COR-L47 (cell line): ENCODE data around the gene CCS.
"Not testable (repeated sequence)": the region's sequence is repeated elsewhere in the genome, so short reads cannot be mapped to it uniquely, and the experiment has no call there.

Experiments used
- DNase-seq: peaks from one replicate; lab custom pipeline; 2025; lab: John Stamatoyannopoulos, UW

Gene CCS

DNA sequence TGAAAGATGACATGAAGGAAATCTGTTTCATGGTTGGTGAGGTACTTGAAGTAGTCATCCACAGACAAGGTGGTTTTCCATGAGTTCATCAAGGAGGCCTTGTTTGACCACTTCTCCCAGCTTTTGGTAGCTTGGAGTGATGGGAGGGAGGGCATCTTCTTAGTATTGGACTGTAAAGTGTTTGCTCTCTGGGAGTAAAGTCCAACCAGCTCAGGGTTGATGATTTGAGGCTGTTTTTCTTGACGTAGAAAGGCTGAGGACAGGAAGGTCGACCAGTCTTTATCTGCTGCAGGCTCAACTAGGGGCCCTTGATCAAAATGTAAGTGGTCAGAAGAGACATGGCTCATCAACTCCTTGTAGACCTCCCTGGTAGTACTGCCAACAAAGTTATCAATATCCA lies 1.8 kb upstream of the CCS start:
- DNase-seq, result no peak

DNA sequence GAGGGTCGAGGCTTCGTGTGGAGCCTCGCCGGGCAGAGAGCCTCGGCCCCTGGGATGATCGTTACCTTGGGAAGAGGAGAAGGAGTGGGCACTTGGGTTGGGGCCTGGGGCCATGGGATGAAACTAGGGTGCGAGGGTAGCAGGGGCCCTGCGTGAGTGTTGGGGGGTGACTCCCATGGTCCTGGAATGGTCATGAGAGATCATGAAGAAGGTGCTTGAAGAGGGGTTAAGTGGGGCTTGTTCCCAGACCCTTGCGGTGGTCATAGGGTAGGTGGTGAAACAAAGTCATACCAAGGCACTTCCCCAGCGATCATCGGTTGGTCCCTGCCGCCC lies 284 bp downstream of the CCS start:
- no peak for DNase-seq

DNA sequence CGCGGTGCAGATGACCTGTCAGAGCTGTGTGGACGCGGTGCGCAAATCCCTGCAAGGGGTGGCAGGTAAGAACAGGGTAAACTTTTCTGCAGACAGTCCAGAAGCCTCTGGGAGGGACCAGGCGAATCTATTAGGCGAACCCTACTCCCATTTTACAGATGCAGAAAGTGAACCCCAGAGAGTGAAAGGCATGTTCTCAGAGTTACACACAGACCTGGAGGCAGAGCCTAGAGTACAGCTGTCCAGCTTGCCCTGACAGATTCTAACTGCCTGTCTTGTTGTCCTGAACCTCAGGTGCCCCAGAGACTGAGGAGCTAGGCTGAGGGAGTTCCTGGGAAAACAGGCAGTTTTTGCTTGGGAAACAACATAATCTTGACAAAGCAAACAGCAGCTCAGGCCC lies 665 bp downstream of the CCS start:
- DNase-seq, result no peak

GRCh38 chr11:66595245-66595904 lies 2.4 kb downstream of the CCS start:
- no peak for DNase-seq

DNA sequence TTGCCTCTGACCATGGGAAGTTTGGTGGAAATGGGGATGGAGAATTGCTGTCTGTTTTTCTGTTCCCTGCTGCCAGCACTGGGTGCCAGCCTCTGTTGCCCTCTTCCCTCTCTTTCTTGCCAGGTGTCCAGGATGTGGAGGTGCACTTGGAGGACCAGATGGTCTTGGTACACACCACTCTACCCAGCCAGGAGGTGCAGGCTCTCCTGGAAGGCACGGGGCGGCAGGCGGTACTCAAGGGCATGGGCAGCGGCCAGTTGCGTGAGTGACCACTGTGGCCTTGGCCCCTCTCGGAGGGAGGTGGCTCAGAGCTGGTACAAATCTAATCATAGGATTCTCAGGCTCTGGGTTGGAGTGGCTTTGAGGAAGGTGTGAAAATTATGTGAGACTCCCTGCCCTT lies 6.0 kb downstream of the CCS start:
- DNase-seq, result no peak

DNA sequence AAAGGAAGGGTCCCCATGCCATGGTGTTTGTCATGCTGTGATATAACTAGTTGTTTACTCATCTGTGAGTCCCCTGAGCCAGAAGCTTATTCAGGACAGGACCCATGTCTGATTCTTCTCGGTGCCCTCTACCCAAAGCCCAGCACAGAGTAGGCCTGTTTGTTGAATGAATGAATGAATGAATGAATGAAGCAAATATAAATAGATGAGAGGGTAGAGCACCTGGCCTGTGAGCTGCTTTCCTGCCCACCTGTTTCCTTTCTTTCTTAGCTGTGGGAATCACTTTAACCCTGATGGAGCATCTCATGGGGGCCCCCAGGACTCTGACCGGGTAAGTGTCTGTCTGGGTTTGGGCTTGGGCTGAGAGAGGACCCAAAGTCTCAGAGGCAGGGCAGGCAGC lies 7.2 kb downstream of the CCS start:
- DNase-seq, result no peak

- no peak for DNase-seq
Observed at GRCh38 chr11:66600631-66601233, 7.7 kb downstream of the CCS start.

DNA sequence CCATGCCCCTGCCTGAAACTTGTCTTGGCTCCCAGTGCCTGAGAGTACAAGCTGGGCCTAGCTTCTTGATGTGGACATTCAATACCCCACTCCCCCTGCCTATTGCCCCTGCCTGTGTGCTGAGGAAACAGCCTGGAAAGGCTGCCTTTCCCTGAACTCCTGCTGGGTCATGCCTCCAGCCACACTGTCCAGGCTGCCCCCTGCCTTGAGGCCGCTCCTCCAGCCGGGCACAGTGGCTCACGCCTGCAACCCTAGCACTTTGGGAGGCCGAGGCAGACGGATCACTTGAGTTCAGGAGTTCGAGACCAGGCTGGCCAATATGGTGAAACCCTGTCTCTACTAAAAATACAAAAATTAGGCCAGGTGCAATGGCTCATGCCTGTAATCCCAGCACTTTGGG lies 10.1 kb downstream of the CCS start:
- no peak for DNase-seq

DNA sequence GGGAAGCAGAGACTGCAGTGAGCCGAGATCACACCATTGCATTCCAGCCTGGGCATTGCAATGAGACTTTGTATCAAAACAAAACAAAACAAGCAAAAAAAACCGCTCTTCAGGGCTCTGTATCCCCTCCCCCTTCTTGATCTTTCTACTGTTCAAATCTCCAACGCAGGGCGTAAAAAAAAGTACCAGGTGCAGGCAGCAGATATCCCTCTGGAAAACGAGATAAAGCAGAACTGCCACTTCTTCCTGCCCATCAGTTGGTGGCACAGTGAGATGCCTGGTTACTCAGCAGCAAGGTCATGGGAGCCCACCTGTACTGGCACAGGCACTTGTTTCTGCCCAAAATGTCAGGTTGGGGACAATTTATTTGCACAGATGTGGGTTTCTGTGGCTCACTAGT lies 11.2 kb downstream of the CCS start:
- no peak for DNase-seq

GRCh38 chr11:66606608-66607007 lies 13.6 kb downstream of the CCS start:
- DNase-seq, result not testable (repeated sequence)

- DNase-seq, result no peak
Observed at GRCh38 chr11:66607126-66607834, 14.3 kb downstream of the CCS start.

DNA sequence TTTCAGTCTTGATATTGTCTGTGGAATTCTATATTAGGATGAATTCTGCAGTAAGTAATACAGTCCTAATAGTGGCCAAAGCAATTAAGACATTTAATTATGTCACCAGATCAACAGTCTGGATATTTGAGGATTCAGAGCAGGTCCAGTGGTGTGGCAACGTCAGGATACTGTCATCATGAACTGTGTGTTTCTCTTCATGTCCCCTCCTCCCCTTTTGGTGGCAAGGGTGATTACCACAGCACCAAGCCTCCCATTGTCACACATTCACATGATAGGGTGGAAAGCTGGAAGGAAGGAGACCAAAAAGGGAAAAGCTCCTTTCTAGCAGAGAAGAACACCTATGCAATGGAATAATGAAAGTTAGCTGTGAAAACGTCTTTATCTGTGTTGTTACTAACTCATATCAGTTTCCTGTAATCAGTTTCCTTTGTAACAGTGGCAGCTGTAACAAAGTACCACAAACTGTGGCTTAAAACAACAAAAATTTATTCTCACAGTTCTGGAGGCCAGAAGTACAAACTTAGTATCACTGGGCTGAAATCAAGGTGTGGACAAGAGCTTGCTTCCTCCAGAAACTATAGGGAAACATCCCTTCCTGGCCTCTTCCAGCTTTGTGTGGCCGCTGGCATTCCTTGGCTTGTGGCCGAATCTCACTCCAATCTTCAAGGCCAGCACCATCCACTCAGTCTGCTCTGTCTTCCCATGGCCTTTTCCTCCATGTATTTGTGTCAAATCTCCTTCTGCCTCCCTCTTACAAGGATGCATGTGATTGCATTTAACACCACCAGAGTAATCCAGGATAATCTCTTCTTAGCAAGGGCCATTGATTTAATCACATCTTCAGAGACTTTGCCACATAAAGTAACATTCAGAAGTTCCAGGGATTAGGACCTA lies 17.0 kb downstream of the CCS start:
- DNase-seq, result no peak

DNA sequence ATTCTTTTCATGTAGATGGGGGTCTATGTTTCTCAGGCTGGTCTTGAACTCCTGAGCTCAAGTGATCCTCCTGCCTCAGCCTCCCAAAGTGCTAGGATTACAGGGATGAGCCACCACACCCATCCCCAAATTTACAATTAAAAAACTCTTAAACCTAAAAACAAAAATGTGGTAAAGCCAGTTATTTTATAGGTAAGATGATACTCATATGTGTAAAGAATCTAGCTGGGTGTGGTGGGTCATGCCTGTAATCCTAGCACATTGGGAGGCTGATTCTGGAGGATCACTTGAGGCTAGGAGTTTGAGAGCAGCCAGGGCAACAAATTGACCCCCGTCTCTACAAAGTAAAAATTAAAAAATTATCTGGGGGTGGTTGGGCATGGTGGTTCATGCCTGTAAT lies 19.5 kb downstream of the CCS start:
- no peak for DNase-seq

DNA sequence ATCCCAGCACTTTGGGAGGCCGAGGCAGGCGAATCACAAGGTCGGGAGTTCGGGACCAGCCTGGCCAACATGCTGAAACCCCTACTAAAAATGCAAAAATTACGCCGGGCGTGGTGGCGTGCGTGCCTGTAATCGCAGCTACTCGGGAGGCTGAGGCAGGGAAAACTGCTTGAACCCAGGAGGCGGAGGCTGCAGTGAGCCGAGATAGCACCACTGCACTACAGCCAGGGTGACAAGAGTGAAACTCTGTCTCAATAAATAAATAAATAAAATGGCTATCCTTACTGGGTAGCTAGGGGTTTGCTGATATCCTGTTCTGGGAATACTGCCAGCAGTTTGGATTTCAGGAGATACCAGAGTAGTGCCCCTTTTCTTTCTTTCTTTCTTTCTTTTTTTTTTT lies 21.1 kb downstream of the CCS start:
- DNase-seq, result no peak

GRCh38 chr11:66616379-66617154 lies 23.6 kb downstream of the CCS start, which contains the start of gene RBM14:
Gene RBM14, plus strand, starts transcription at chr11:66616630. Its CDS starts 91 bp downstream, at chr11:66616721.
- DNase-seq, result peak; percentile 98

DNA sequence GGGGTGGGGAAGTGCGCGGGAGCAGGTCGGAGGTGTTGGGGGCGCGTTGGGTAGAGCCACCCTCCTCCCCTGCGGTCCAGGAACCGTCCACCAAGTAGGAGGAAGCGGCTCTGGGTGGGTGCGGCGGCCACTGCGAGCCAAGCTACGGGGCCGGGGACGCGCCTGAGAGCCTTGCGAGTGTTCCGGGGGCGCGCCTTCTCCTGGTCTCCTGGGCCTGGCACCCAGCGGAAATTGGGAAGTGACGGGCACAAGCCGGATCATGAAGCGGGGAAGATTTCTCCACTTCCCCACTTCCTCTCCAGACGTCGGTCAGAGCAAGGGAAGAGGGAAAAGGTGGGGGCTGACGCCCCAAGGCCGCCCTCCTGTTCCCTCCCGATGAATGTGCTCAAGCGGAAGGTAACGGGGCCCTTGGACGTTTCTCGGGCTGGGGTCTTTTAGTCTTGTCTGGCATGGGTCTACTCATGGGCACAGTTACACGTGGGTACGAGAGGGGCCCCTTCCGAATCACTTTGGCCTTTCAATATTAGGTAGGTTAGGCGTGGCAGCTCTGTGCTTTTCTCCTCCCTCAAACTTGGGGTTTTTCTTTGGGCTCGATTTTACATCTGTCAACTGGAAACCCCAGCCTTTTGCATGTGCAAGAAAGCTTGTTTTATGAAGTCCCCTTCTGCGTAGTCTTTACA lies 24.3 kb downstream of the CCS start:
- no peak for DNase-seq

DNA sequence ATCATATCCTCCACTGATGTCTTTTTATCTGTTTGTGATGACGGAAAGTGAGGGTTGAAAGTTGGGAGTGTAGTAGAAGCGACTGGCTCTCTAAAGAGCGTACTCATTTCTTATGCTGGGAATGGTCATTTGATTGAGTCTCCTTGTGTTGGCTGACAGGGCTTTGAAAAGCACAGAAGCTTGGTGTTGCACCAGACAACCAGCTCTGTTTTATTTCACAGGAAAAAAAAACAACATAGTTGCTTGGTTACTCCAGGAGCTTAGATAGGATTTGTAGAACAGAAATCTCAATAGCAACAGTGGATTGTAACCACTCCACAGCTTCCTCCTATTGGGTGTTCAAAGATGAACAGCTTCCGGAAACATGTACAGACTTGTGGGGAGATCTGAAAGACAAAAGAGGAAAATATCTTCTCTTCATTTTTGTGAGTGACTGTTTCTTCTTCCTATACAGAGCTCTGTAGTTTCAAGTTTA lies 26.1 kb downstream of the CCS start:
- DNase-seq, result no peak

DNA sequence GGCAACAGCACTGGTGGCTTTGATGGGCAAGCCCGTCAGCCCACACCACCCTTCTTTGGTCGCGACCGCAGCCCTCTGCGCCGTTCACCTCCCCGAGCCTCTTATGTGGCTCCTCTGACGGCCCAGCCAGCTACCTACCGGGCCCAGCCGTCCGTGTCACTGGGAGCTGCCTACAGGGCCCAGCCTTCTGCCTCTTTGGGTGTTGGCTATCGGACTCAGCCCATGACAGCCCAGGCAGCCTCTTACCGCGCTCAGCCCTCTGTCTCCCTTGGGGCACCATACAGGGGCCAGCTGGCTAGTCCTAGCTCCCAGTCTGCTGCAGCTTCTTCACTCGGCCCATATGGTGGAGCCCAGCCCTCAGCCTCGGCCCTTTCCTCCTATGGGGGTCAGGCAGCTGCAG lies 31.5 kb downstream of the CCS start:
- no peak for DNase-seq

- no peak for DNase-seq
Observed at GRCh38 chr11:66625041-66625751, 32.2 kb downstream of the CCS start.

DNA sequence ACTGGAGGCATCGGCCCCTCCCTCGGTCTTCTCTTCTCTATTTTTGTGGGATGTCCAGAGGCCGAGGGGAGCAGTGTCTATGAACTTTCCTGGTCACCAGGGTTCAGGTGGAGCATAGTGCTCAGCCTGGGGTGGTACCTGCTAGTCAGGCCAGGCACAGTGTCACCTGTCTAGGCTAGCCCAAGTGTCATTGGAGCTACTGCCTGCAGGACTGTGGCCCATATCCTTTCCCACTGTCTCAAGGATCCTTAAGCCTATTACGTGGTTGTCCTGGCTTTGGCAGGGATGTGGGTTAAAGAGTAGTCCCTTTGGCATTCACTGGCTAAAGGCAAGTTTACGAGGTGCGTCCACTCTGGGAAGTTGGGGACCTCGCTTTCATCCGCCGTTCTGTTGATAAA lies 32.8 kb downstream of the CCS start:
- DNase-seq, result no peak
